ENCODE data around the gene STIL. TPM values are rescaled to one million over a fixed set of nuclear protein-coding genes. Genes with fewer than 3 reads are reported as not detected.
A peak's percentile ranks its signal among the peaks of the same experiment; 100 is the strongest.

The STIL gene
- total and polyA plus RNA-seq, 2 donors (not counting 3 experiments of a cell fraction or from before 2014, with no cell fraction given), result 10.3 to 28.1 TPM

DNA sequence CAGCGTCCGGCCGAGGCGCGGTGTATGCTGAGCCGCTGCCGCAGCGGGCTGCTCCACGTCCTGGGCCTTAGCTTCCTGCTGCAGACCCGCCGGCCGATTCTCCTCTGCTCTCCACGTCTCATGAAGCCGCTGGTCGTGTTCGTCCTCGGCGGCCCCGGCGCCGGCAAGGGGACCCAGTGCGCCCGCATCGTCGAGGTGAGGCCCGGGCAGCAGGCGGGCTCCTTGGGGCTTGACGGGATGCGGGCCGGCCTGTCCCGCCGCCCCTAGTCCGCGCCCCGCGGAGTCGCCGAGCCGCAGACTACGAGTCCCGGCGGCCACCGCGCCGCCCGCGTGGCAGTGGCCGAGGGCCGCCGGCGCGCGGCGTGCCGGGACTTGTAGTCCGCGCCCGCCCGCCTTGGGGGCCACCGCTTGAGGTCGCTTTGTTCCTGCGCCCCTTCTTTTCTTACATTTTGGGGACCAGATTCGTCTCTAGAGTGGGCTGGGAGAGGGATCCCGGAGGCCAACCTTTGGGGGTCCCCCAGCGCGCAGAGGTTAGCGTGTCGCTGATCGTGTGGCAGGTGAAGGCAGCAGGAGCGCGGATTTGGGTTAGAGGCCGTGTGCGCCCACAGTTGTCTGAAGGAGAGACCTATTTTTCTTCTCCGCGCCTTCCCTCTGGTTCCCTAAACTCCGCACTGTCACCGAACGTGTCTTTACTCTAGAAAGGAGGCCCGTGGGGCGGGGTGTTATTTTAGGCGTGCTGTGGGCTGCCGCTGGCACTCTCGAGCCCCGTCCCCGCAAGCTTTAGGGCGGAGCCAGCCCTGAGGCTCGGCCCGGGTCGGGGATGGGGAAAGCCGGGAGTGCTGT lies 20.2 kb upstream of the STIL start:
- no peaks in the 10 kb centered on the region for H4K20me1 ChIP-seq (replicated peaks; ENCODE audit: control insufficient read depth, extremely low read depth, insufficient read depth, low read length)
- H3K9me1 ChIP-seq (replicated peaks; ENCODE audit: control insufficient read depth, extremely low read depth, insufficient read depth, low read length), result no peaks in the 10 kb centered on the region
- H3K27ac ChIP-seq (ENCODE audit: insufficient read depth, low read depth, low read length), result peak overlapping the region; percentile 87
- intact Hi-C loops (cut with micrococcal nuclease) (loop anchor here (1.0 to 10.0 kb wide), 2 partner anchors 20 to 619 kb away; partner anchors contain the start of genes EFCAB14 and STIL), dilution Hi-C loops (cut with MboI; ENCODE audit: extremely low pct_ligation_motif_present, low sequenced_read_pairs) (no loop called here)
- TF ChIP-seq CTCF (IDR thresholded peaks at IDR 0.05; ENCODE audit: extremely low read depth in 1 of 2, insufficient read depth in 1 of 2, low read depth in 1 of 2, low read length in 2 of 2) (peak in 1 of 2 donors; percentile 17), POLR2AphosphoS5 (IDR thresholded peaks at IDR 0.05; ENCODE audit: insufficient read depth, low read depth, low read length) (peak; percentile 79), POLR2A (IDR thresholded peaks at IDR 0.05; ENCODE audit: low read depth, low read length) (peak; percentile 47), FOS (IDR thresholded peaks at IDR 0.05; ENCODE audit: borderline replicate concordance, insufficient read depth, low read length) (no peak)
- no peaks in the 10 kb centered on the region for H3K27me3 ChIP-seq (ENCODE audit: control insufficient read depth in 2 of 2, insufficient read depth in 2 of 2, low read length in 2 of 2)
- peak overlapping the region; percentile 84 for H3K9ac ChIP-seq (replicated peaks; ENCODE audit: extremely low read depth, insufficient read depth, low read length)
- H3K36me3 ChIP-seq (ENCODE audit: control insufficient read depth in 2 of 2, extremely low read depth in 1 of 2, insufficient read depth in 2 of 2, low read length in 2 of 2), result no peaks in the 10 kb centered on the region
- FAIRE-seq, result no peak
- ChIA-PET POLR2A (interaction anchor here (0.6 to 2.7 kb wide), 6 partner anchors 20 to 199 kb away, joined by 3 to 21 read pairs (median 4); partner anchors contain the start of gene STIL), CTCF (interaction anchor here (0.7 to 2.9 kb wide), 23 partner anchors 9 to 392 kb away, joined by 3 to 31 read pairs (median 4); partner anchors contain the start of gene STIL)
- no peaks in the 10 kb centered on the region for H3K9me3 ChIP-seq (replicated peaks; ENCODE audit: control insufficient read depth, insufficient read depth, low read length)
- peaks cover 28% of the 10 kb centered on the region for H3K4me1 ChIP-seq (ENCODE audit: control insufficient read depth, extremely low read depth, insufficient read depth, low read length)
- BruUV-seq (replicated peaks), result TSS peak; percentile 26
- peak overlapping the region; percentile 77 for H2AFZ ChIP-seq (ENCODE audit: low read depth, low read length)
- H3K4me2 ChIP-seq (ENCODE audit: insufficient read depth, low read length), result peak overlapping the region; percentile 91
- DNase-seq (ENCODE audit: low read depth, low spot score), result peak; percentile 78
- peak overlapping the region; percentile 85 to 94 (median 89) for H3K4me3 ChIP-seq (replicated peaks in 1 of 3; ENCODE audit: insufficient read depth in 1 of 3, low read depth in 1 of 3, low read length in 3 of 3)
- H3K79me2 ChIP-seq (ENCODE audit: control insufficient read depth, insufficient read depth, low read length), result peaks cover 49% of the 10 kb centered on the region
